ENCODE measurements around the gene GAPVD1.
"Not testable (repeated sequence)": the region's sequence is repeated elsewhere in the genome, so short reads cannot be mapped to it uniquely, and the experiment has no call there.

Gene GAPVD1

DNA sequence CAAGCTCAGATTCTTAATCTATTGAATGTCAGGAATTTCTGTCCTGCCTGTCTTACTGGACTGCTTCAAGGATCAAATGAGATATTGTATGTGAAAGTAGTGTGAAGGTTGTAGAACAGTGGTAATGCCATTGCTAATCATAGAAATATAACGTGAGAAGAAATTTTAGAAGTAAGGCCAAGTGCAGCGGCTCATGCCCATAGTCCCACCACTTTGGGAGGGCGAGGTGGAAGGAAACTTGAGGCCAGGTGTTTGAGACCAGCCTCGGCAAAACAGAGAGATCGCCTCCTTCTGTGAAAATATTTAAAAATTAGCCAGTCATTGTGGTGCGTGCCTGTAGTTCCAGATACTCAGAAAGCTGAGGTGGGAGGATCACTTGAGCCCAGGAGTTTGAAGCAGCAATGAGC lies 15.4 kb upstream of the GAPVD1 start:
- no peak for DNase-seq (ENCODE audit: low read depth in 3 of 3)

DNA sequence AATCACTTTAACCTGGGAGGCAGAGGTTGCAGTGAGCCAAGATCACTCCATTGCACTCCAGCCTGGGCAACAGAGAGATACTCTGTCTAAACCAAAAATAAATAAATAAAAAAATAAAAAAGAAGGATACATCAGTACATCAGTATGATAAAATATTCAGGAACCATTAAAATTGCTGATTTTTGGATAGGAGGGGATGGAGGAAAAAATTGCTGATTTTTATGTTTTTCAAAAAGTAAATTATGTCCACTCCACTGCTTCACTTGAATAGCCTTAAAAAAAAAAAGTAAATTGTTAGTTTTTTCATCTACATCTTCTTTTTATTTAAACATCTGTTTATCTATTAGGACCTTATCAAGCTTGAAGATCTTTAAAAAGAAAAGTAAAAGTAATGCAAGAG lies 7.4 kb upstream of the GAPVD1 start:
- no peak for DNase-seq (ENCODE audit: low read depth in 3 of 3)

DNA sequence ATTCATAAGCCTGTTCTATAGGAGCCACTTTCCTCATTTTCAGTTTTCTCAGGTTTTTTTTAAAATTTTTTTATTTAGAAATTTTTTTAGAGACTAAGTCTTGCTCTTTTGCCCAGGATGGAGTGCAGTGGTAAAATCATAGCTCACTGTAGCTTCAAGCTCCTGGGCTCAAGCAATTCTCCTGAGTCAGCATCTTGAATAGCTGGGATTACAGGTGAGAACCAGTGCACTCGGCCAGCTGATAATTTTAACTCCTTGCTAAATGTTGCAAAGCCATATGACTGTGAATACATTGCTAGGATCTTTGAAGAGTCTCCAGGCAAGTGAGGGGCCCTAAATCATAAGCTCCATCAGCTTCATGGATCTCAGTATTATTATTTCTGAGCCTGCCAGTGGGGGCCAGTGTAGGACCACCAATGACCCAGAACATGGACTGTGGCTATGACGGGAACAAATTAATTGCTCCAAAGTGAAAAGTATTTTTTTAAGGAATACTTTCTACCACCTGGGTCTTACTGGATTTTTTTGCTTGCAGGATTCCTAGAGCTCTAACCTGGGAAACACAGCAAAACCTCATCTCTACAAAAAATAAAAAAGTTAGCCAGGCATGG lies 5.7 kb upstream of the GAPVD1 start:
- DNase-seq (ENCODE audit: low read depth in 3 of 3) = no peak

DNA sequence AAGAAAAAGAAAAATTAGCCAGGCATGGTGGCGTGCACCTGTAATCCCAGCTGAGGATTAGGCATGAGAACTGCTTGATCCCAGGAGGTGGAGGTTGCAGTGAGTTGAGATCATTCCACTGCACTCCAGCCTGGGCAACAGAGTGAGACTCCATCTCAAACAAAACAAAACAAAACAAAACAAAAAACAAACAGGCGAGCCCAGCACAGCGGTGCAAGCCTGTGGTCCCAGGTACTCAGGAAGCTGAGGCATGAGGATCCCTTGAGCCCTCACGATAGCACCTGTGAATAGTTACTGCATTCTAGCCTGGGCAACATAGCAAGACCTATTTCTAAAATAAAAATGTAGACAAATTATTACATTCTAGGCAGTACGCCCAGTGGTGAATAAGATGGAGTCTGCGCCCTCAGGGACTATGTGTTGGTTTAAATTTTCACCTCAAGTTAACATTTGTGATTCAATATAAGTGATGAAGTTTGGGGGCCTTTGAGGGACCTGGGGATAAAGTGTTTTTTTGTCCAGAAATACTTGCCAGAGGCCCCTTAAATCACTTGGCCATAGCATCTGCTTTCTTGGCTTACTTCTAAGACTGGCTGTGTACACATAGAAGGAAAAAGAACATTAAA lies 3.4 kb upstream of the GAPVD1 start:
- no peak for DNase-seq (ENCODE audit: low read depth in 3 of 3)

DNA sequence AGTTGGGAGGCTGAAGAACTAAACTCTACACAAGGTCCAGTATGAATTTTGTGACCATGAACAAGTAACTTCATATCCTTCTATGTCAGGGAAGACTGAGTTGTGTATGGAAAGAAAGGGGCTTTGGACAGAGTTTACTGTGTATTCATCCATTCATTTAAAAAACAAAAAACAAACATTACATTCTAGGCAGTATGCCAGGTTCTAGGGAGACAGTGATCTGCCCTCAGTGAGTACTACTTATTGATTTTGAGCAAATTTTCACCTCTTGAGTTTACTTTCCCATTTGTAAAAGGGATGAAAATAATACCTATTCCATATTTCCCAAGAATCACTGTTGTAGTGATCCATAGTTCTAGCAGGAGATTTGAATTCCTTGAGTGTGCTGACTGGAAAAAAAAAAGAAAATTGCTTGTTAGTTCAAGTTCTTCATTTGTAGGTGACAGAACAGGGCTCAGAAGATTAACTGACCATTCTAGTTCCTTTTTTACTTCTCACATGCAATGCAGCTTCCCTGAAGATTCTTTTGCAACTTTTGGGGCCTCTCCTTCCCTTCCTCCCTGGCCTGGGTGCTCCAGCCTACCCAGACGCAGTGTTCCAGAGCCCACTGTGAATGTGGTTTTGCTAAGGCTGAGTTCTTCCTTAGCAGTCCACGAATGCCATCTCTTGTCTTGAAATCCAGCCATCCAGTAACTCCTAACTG lies 2.6 kb upstream of the GAPVD1 start:
- DNase-seq (ENCODE audit: low read depth in 3 of 3) = no peak

DNA sequence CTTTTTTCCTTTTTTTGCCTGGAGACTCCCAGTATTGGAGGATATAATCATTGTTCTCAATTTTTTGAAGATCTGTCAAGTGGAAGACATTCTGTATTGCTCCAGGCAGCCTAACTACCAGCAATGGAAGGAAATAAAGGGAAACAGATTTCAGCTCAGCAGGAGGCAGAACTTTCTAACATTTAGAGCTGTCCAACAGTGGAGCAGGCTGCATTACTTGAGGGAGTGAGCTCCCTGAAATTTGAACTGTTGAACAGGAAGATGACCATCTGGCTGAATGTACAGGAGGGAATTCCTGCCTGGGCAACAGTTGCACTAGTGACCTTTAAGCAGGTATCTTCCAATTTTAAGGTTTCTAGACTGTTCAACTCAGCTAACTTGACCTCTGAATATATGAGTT lies 1.1 kb upstream of the GAPVD1 start:
- no peak for DNase-seq (ENCODE audit: low read depth in 3 of 3)

DNA sequence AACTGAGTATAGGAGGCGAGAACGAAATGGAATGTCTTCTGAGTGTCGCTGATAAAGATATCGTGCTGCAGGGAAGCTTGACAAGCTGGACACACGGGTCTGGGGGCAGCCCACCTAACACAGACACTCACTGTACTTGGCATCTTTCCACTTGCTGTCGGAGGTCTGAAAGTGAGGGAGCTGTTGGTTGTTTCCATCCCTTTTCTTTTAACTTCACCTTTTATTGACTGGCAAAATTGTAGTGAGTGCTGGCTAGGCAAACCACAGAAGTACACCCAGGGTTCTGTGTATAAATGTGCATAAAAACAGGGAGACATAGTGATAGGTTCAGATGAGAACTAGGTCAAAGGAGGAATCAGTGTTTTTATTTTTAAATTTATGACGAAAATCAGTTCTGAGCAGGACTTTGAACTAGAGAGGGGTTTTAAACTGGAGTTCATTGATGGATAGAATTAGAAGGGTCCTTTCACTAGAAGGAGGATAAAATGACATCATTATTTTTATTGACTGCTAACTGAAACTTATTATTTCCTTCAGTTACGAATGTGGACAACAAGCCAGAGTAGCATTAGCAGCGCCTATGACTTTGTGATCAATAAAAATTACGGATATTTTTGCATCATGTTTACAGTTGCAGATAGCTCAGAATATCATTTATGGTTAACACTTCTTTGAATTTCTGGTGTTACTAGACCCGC lies 817 bp downstream of the GAPVD1 start:
- DNase-seq (ENCODE audit: low read depth in 3 of 3) = no peak

DNA sequence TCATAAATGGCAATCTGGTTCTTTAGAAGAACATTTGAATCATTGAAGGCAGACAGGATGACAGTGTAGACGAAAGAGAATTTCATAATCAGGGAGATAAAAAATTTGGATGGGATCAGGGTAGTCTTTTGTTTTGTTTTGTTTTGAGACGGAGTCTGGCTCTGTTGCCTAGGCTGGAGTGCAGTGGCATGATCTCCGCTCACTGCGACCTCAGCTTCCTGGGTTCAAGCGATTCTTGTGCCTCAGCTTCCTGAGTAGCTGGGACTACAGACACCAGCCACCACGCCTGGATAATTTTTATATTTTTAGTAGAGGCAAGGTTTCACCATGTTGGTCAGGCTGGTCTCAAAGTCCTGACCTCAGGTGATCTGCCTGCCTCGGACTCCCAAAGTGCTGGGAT lies 2.4 kb downstream of the GAPVD1 start:
- DNase-seq (ENCODE audit: low read depth in 3 of 3) = not testable (repeated sequence)

DNA sequence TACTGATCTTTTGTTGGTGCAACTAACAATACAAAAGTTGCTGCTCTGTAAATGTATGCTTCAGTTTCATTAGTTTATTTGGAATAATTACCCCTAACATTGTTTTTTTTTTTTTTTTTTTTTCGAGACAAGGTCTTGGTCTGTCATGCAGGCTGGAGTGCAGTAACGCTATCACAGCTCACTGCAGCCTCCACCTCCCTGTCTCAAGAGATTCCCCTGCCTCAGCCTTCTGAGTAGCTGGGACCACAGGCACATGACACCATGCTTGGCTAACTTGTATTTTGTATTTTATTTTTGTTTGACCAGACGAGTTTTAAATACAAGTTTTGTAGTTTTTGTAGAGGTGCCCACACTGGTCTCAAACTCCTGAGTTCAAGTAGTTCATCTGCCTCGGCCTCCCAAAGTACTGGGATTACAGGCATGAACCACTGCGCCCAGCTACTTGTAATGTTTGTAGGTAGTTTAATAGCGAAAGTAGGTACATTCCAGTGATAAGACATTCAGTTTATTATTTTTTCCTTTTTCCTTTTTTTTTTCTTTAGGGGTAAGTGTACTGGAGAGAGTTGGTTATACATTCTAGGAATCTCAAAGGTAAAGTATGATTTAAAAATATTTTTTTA lies 6.9 kb downstream of the GAPVD1 start:
- DNase-seq (ENCODE audit: low read depth in 3 of 3) = no peak

DNA sequence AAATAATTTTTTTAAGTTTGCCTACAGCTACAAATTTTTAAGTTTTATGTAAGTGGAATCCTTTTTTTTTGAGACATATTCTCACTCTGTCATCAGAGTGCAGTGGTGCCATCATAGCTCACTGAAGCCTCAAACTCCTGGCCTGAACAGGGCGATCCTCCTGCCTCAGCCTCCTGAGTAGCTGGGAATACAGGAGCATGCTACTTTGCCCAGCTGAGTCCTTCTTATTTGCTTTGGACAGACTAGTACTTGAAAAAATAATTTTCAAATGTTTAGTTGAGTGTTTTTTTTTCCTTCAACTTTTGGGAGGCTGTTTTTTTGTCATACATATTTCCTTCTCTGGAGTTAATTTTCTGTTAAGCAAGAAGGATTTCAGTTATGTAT lies 7.4 kb downstream of the GAPVD1 start:
- no peak for DNase-seq (ENCODE audit: low read depth in 3 of 3)

DNA sequence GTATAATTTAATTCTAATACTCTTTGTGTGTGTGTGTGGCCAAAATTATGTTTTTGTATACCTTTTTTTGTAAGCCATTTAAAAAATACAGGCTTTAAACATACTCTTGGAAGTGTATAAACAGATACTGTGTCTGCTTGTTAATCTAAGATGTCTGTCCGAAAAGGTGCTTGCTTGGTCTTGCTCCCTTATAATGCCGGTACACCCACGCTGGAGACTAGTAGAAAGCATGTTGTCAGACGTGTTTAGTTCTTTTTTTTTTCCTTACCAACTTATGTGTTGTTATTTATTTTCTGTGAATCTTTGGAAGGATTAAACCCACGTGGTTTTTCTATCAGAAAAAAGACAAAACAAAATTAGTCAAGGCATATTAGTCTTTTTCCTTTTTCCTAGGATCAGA lies 9.5 kb downstream of the GAPVD1 start:
- no peak for DNase-seq (ENCODE audit: low read depth in 3 of 3)

DNA sequence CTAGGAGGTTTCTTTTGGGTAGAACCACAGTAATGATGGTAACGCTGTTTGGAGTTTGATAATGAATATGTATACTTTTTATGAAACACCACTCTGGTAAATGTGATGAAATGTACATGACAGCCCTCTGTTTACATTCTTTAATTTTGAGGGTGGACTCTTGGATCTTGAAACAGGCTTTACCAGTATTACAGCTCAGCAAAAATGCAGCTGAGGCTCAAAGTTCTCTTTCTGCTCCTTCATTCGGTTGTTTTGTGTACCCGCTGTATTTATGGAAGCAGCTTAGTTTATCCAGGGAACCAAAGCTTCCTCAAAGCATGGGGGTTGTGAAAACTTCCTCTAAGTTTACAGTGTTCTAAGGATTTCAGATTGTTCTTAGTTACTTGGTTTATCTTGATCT lies 11.1 kb downstream of the GAPVD1 start:
- no peak for DNase-seq (ENCODE audit: low read depth in 3 of 3)

DNA sequence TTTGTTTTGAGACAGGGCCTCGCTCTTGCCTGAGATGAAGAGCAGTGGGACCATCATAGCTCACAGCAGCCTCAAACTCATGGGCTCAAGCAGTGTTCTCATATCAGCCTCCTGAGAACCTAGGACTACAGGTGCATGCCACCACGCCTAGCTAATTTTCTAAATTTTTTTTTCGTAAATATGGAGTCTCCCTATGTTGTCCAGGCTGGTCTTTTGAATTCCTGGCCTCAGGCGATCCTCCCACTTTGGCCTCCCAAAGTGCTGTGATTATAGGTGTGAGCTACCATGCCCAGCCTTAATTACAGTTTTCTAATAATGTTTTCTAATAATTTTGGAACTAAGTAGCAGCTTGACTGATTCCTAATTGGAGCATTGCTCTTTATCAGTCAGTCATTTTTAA lies 15.1 kb downstream of the GAPVD1 start:
- no peak for DNase-seq (ENCODE audit: low read depth in 3 of 3)

DNA sequence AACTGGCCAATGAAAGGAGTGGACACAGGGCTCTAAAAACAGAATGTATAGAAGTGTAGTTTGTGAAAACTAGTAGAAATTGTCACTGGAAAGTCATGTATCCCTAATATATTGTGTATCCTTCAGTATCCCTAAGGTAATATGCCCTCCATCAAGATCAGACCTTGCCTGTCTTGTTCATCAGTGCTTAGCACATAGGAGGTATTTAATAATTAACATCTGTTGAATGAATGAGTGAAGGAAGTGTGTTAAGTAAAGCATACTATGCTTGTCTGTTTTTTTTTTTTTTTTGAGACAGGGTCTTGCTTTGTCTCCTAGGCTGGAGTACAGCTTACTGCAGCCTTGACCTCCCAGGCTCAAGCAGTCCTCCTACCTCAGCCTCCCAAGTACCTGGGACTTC lies 15.8 kb downstream of the GAPVD1 start:
- DNase-seq (ENCODE audit: low read depth in 3 of 3) = no peak

DNA sequence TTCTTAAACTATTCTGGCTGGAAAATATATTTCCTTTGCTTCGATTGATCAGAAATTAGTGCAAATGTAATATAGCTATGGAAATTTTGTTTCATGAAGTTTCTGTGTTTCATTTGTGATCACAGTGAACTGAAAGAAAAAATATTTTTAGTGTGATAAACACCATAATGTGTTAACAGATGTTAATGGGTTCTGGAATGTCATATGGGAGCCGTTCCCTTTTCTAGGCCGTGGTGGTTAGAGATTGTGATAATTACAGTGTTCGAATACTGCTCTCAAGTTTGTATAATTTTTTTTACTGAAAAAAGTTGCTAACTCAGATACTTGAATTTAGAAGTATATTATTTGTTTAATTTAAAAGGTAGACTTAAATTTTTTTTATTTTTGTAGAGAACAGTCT lies 19.3 kb downstream of the GAPVD1 start:
- no peak for DNase-seq (ENCODE audit: low read depth in 3 of 3)

DNA sequence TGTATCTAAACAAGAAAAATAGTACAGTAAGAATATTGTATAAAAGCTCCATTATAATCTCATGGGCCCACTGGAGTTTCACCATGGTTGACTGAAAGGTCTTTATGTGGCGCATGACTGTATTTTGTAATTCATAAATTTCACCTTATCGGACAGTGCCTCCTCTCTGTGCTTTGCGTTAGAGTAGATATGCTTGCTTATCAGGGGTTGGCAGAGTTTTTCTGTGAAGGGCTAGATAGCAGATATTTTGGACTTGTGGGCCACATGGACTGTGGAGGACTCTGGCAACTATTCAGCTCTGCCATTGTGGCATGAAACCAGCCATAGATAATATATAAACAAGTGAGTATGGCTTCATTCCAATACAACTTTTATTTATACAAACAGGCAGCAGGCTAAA lies 23.2 kb downstream of the GAPVD1 start:
- no peak for DNase-seq (ENCODE audit: low read depth in 3 of 3)

DNA sequence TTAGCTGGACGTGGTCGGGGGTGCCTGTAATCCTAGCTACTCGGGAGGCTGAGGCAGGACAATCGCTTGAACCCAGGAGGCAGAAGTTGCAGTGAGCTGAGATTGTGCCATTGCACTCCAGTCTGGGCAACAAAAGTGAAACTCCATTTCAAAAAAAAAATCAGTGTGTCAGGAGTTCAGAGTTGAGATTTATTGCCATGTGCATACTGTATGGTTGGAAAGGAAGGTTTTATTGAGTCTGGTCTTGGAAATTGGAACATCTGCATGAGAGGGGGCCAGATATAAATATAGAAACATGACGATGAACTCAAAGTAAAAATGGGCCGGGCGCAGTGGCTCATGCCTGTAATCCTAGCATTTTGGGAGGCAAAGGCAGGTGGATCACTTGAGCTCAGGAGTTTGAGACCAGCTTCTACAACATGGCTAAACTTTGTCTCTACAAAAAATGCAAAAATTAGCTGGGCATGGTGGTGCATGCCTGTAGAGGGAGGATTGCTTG lies 25.4 kb downstream of the GAPVD1 start:
- not testable (repeated sequence) for DNase-seq (ENCODE audit: low read depth in 3 of 3)

DNA sequence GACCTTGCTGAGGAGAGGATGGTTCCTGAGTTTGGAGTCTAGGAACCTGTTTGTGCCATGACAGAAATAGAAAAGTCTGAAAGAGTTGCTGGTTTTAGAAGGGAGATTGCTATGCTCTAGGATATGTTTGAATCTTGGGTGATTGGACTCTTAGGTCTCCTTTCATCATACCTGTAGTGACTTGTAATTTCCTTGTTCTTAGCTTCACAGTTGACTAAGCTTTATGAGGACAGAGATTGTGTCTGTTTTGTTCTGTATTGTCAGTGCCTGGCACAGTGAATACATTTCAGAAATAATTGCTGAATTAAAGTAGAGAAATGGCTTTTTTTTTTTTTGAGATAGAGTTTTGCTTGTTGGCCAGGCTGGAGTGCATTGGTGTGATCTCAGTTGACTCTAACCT lies 31.5 kb downstream of the GAPVD1 start:
- no peak for DNase-seq (ENCODE audit: low read depth in 3 of 3)

DNA sequence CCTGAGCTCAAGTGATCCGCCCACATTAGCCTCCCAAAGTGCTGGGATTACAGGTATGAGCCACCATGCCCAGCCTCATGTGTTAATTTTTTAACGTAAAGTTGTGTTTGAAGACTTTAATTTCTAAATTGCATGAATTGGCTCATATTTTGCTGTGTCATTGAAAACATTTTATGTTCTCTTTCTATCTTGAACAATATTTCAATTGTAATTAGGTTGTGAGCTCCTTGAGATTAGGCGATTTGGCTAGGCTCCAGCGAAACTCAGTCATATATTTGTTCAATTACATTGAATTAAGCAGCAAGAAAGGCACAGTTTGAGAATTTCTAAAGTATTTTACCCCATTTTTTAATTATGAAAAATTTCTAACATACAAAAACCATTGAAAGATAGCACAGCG lies 34.0 kb downstream of the GAPVD1 start:
- no peak for DNase-seq (ENCODE audit: low read depth in 3 of 3)

DNA sequence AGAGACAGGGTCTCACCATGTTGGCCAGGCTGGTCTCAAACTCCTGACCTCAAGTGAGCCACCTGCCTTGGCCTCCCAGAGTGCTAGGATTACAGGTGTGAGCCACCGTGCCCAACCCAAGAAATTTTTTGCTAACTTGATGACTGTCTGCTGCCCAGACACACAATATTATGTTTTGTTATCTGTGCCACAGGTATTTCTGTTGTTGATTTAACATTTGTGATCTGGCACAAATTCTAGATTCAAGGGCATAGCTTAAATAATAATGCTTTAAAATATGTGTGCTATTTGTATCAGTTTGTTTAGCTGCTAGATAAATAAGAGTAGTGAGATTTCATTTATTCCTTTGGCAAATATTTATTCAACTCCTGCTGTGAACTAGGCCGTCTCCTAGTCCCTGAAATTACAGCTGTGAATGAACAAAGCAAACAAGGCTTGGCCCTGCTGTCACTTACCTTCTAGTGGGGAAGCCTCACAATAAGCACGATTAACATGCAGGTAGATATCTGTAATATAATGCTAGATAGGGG lies 35.3 kb downstream of the GAPVD1 start:
- no peak for DNase-seq (ENCODE audit: low read depth in 3 of 3)

DNA sequence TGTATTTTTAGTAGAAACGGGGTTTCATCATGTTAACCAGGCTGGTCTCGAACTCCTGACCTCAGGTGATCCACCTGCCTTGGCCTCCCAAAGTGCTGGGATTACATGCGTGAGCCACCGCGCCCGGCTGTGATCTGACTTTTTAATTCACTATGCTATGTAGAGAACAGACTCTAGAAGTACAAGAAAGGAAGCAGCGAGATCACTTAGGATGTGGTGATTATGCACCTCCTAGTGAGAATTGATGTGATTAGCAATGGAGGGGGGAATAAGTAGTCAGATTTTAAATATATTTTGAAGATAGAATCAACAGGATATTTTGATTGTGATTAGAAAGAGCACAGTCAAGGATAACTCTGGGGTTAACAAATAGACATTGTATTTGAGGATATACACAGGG lies 36.3 kb downstream of the GAPVD1 start:
- no peak for DNase-seq (ENCODE audit: low read depth in 3 of 3)

DNA sequence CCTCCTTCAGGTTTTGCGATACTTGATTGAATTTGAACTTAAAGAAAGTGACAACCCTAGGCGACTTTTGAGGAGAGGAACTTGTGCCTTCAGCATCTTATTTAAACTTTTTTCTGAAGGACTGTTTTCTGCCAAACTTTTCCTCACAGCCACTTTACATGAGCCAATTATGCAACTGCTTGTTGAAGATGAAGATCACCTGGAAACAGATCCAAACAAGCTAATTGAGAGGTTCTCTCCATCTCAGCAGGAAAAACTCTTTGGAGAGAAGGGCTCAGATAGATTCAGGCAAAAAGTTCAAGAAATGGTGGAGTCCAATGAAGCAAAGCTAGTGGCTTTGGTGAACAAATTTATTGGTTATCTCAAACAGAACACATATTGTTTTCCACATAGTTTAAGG lies 40.6 kb downstream of the GAPVD1 start:
- no peak for DNase-seq (ENCODE audit: low read depth in 3 of 3)
